ENCODE results near the gene LGALS9.

DNA sequence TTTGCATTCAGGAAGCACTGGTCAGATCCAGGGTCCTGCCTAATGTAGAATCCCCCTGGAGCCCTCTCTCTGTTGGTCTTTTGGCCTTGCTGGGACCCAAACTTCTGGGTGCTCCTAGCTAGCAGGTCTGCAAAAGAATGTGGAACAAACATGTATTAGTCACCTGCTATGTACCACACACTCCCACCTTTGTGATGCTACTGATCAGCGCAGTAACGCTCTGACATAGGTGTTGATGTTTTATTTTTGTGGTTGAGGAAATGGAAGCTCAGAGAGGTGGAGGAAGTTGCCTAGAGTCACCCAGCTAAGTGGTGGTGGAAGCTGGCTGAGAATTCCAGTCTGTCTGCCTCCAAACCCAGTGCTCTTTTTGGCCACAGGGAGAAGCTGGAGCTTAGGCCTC is 35.8 kb upstream of the LGALS9 start:
- TF ChIP-seq, protein P1, sequence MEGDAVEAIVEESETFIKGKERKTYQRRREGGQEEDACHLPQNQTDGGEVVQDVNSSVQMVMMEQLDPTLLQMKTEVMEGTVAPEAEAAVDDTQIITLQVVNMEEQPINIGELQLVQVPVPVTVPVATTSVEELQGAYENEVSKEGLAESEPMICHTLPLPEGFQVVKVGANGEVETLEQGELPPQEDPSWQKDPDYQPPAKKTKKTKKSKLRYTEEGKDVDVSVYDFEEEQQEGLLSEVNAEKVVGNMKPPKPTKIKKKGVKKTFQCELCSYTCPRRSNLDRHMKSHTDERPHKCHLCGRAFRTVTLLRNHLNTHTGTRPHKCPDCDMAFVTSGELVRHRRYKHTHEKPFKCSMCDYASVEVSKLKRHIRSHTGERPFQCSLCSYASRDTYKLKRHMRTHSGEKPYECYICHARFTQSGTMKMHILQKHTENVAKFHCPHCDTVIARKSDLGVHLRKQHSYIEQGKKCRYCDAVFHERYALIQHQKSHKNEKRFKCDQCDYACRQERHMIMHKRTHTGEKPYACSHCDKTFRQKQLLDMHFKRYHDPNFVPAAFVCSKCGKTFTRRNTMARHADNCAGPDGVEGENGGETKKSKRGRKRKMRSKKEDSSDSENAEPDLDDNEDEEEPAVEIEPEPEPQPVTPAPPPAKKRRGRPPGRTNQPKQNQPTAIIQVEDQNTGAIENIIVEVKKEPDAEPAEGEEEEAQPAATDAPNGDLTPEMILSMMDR (tag by site-specific recombination; IDR thresholded peaks at IDR 0.05), result no peak
- TF ChIP-seq ZNF423 (tag by site-specific recombination; IDR thresholded peaks at IDR 0.05), result no peak
- TF ChIP-seq ZNF121 (tag by site-specific recombination; IDR thresholded peaks at IDR 0.05), result no peak
- TF ChIP-seq ZNF341 (tag by site-specific recombination; IDR thresholded peaks at IDR 0.05; ENCODE audit: low read depth), result no peak
- TF ChIP-seq ZBTB7A (tag by site-specific recombination; IDR thresholded peaks at IDR 0.05; ENCODE audit: low read depth), result no peak
- TF ChIP-seq MZF1 (tag by site-specific recombination; IDR thresholded peaks at IDR 0.05; ENCODE audit: borderline replicate concordance), result no peak
- TF ChIP-seq, protein P2, sequence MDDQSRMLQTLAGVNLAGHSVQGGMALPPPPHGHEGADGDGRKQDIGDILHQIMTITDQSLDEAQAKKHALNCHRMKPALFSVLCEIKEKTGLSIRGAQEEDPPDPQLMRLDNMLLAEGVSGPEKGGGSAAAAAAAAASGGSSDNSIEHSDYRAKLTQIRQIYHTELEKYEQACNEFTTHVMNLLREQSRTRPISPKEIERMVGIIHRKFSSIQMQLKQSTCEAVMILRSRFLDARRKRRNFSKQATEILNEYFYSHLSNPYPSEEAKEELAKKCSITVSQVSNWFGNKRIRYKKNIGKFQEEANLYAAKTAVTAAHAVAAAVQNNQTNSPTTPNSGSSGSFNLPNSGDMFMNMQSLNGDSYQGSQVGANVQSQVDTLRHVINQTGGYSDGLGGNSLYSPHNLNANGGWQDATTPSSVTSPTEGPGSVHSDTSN (CRISPR knock-in tag; IDR thresholded peaks at IDR 0.05), result no peak
- TF ChIP-seq PRDM2 (tag by site-specific recombination; IDR thresholded peaks at IDR 0.05; ENCODE audit: borderline replicate concordance), result no peak
- TF ChIP-seq ZBTB20 (tag by site-specific recombination; IDR thresholded peaks at IDR 0.05), result no peak
- TF ChIP-seq ZNF585B (tag by site-specific recombination; IDR thresholded peaks at IDR 0.05), result no peak

All from HEK293 (cell line).